Mesothelial cell of epicardium (in vitro differentiated cells): ENCODE measurements around the gene NTRK3. TPM values are rescaled to one million over a fixed set of nuclear protein-coding genes. Genes with fewer than 3 reads are reported as not detected.

Source experiments
- DNase-seq, 2 experiments: peaks; one replicate each; pipeline ENCODE4 v3.0.0; 2021; ENCODE audit warnings: low spot score in 2 of 2; ENCODE audit not compliant: unreplicated experiment in 2 of 2
- H3K27ac Mint-ChIP-seq: 2 replicates; pipeline ENCODE4 v1.8.0; 2021; ENCODE audit warnings: mixed read lengths
- H3K27me3 Mint-ChIP-seq: 2 replicates; pipeline ENCODE4 v1.8.0; 2021; ENCODE audit warnings: low read depth, mixed read lengths
- H3K36me3 Mint-ChIP-seq: 2 replicates; pipeline ENCODE4 v1.8.0; 2021; ENCODE audit warnings: mixed read lengths
- H3K4me1 Mint-ChIP-seq: 2 replicates; pipeline ENCODE4 v1.8.0; 2021; ENCODE audit warnings: mixed read lengths
- H3K4me3 Mint-ChIP-seq: 2 replicates; pipeline ENCODE4 v1.8.0; 2021; ENCODE audit warnings: mild to moderate bottlenecking, moderate library complexity, mixed read lengths
- H3K9me3 Mint-ChIP-seq: 2 replicates; pipeline ENCODE4 v1.8.0; 2021; ENCODE audit warnings: mixed read lengths
- CTCF ChIP-seq: fragments of 200-600 bp; sonication (generic); IDR thresholded peaks from one replicate; pipeline ENCODE4 v1.5.0; 2021; ENCODE audit warnings: antibody characterized with exemption; ENCODE audit not compliant: unreplicated experiment
- total RNA-seq: library from RNA; stranded (reverse); gene quantifications from 3 replicates; pipeline ENCODE4 v1.2.1, GENCODE V29; 2021

Gene NTRK3
- total RNA-seq, 1 donor from 2014 or later = 2.1 TPM

GRCh38 chr15:87877114-87877810, 379.3 kb downstream of the NTRK3 start:
- peak in 1 of 2 experiments; percentile 43 for DNase-seq
- peaks cover 26% of the 10 kb centered on the region for H3K4me1 Mint-ChIP-seq
- H3K27ac Mint-ChIP-seq = no peak overlapping the region
- no peaks in the 10 kb centered on the region for H3K36me3 Mint-ChIP-seq
- peaks cover 6% of the 10 kb centered on the region for H3K27me3 Mint-ChIP-seq
- TF ChIP-seq CTCF = no peak
- no peaks in the 10 kb centered on the region for H3K9me3 Mint-ChIP-seq
- H3K4me3 Mint-ChIP-seq = no peak overlapping the region

GRCh38 chr15:87874896-87875711, 381.4 kb downstream of the NTRK3 start:
- TF ChIP-seq CTCF = no peak
- Mint-ChIP-seq H3K36me3 (no peaks in the 10 kb centered on the region), H3K9me3 (no peaks in the 10 kb centered on the region), H3K4me1 (peaks cover 26% of the 10 kb centered on the region), H3K4me3 (no peak overlapping the region), H3K27ac (peak overlapping the region; percentile 60), H3K27me3 (peaks cover 5% of the 10 kb centered on the region)
- peak in 1 of 2 experiments; percentile 43 for DNase-seq

GRCh38 chr15:87873516-87873915, 383.0 kb downstream of the NTRK3 start:
- DNase-seq = no peak
- Mint-ChIP-seq H3K27me3 (peaks cover 6% of the 10 kb centered on the region), H3K4me1 (peaks cover 26% of the 10 kb centered on the region), H3K4me3 (no peak overlapping the region), H3K27ac (no peak overlapping the region), H3K9me3 (no peaks in the 10 kb centered on the region), H3K36me3 (no peaks in the 10 kb centered on the region)
- TF ChIP-seq CTCF = no peak

- Mint-ChIP-seq H3K27ac (no peak overlapping the region), H3K4me1 (peaks cover 12% of the 10 kb centered on the region), H3K4me3 (no peak overlapping the region), H3K9me3 (no peaks in the 10 kb centered on the region), H3K27me3 (peaks cover 14% of the 10 kb centered on the region), H3K36me3 (no peaks in the 10 kb centered on the region)
- no peak for DNase-seq
- TF ChIP-seq CTCF = no peak
These were observed 384.7 kb downstream of the NTRK3 start for GRCh38 chr15:87871731-87872320.

- TF ChIP-seq CTCF = no peak
- peaks cover 9% of the 10 kb centered on the region for H3K4me1 Mint-ChIP-seq
- H3K4me3 Mint-ChIP-seq = no peak overlapping the region
- H3K9me3 Mint-ChIP-seq = no peaks in the 10 kb centered on the region
- H3K27me3 Mint-ChIP-seq = peaks cover 17% of the 10 kb centered on the region
- H3K36me3 Mint-ChIP-seq = no peaks in the 10 kb centered on the region
- no peak for DNase-seq
- no peak overlapping the region for H3K27ac Mint-ChIP-seq
These were observed 385.3 kb downstream of the NTRK3 start for GRCh38 chr15:87871258-87871681.
